GM19397 (cell line): Measurements from ENCODE around the gene LAMC1.

Experiments used
- ATAC-seq: cut with Tn5 transposase; IDR thresholded peaks from one replicate; pipeline ENCODE4 v1.9.1; 2021; ENCODE audit warnings: mild to moderate bottlenecking, moderate library complexity; ENCODE audit not compliant: unreplicated experiment

The LAMC1 gene

DNA sequence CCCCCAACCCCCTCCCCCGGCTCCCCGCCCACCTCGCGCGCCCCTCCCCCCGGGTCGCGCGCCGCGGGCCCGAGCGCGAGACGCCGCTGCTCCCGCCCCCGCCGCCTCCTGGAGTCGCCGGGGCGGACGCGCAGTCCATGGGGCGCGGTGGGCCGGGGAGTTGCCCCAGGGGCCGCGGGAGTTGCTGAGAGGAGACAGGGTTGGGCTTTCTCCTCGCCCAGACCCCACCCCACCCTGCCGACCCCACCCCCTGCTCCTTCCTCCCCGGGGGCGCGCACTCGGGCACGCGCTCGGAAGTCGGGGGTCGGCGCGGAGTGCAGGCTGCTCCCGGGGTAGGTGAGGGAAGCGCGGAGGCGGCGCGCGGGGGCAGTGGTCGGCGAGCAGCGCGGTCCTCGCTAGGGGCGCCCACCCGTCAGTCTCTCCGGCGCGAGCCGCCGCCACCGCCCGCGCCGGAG is at the start of gene LAMC1:
Gene LAMC1 (plus strand): TSS at position 275 of the 455 bp plus-strand sequence. CDS start 297 bp downstream, outside the sequence.
- ATAC-seq, result peak; percentile 34

DNA sequence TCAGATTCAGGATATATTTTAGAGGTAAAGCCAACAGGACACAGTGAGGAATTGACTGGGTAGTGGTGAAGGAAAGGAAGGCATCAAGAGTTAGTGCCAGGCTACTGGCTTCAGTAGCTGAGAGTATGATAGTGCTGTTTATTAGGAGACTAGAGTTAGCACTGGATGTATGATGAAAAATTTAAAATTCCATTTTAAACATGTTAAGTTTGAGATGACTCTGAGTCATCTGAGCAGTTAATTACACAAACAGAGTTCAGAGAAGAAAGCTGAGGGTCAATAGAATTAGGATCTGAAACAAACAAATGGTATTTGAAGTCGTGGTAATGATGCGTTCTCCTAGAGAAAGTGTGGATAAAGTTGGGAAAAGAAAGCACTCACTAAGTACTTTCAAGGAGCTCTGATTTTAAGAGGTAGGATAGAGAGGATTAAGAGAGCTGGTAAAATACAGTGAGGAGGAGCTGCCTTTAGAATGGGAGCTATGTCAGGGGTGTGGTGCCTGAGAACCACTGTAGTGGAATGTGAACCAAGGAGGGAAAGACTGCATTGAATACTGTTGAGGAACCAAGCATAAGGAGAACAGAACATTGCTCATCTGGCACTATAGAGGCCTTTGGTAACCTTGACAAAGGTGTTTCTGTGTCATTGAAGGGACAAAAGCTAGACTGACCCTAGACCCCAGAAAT is 48.6 kb upstream of the LAMC1 start:
- ATAC-seq, result no peak

DNA sequence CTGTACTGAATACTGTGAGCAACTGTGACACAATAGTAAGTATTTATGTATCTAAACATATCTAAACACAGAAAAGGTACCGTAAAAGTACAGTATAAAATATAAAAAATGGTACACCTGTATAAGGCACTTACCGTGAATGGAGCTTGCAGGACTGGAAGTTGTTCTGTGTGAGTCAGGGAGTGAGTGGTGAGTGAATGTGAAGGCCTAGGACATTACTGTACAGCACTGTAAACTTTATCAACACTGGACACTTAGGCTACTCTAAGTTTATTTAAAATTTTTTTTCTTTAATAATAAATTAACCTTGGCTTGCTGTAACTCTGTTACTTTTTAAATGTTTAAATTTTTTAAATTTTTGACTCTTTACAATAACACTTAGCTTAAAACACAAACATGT is 45.7 kb upstream of the LAMC1 start:
- ATAC-seq, result no peak

DNA sequence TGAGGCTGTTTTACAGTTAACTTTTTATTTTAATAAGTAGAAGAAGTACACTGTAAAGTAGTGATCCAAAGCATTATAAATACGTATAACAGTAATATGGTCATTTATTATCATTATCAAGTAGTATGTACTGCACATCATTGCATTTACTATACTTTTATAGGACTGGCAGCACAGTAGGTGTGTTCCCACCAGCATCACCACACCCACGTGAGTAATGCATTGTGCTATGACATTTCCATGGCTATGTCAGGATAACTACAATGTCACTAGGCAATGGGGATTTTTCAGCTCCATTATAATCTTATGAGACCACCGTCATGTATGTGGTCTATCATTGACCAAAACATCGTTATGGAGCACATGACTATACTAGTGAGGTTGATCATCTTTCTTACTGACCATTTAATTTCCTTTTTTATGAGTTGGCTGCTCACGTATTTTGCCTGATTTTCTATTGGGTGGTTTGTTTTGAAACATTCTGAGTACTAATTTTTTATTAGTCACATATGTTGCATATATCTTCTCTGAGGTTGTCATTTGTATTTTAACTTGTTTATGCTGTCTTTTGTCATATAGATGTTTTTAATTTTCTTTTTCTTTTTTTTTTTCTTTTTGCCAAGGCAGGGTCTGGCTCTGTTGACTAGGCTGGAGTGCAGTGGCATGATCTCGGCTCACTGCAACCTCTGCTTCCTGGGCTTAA is 44.9 kb upstream of the LAMC1 start:
- ATAC-seq, result no peak

DNA sequence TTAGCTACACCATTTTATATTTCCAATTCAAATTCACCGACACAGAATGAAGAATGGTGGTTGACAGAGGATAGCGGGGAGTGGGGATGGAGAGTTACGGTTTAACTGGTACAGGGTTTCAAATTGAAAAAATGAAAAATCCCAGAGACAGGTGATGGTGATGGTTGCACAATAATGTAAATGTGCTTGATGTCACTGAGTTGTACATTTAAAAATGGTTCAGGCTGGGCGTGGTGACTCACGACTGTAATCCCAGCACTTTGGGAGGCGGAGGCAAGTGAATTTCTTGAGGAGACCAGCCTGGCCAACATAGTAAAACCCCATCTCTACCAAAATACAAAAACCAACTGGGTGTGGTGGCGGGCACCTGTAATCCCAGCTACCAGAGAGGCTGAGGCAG is 39.1 kb upstream of the LAMC1 start:
- ATAC-seq, result no peak

DNA sequence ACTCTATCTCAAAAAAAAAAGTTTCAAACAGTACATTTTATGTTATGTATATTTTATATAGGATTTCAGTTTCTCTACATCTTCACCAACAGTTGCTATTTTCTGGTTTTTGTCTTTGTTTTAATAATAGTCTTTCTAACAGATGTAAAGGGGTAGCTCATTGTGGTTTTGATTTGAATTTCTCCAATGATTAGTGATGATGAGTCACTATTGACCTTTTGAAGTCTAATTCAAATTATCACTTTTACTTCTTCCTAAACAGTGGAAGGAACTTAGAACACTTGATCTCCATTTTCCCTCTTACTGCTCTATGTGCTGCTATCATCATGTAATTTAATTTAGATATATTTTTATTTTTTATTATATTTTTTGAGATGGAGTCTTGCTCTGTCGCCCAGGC is 38.6 kb upstream of the LAMC1 start:
- ATAC-seq, result no peak

DNA sequence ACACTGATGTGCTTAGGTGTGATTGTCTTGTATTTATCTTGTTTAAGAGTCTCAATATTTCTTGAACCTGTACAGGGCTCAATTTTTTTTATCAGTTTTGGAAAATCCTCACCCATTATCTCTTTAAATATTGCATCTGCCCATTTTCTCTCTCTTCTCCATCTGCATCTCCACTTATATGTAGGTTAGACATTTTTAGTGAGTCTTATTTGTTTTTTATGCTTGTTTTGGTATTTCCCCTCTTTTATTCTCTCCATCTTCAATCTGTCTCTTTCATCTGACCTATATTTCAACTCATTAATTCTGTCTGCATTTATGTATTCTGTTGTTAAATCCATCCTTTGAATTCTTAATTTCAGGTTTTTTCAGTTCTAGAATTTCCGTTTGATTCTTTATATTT is 37.3 kb upstream of the LAMC1 start:
- no peak for ATAC-seq

DNA sequence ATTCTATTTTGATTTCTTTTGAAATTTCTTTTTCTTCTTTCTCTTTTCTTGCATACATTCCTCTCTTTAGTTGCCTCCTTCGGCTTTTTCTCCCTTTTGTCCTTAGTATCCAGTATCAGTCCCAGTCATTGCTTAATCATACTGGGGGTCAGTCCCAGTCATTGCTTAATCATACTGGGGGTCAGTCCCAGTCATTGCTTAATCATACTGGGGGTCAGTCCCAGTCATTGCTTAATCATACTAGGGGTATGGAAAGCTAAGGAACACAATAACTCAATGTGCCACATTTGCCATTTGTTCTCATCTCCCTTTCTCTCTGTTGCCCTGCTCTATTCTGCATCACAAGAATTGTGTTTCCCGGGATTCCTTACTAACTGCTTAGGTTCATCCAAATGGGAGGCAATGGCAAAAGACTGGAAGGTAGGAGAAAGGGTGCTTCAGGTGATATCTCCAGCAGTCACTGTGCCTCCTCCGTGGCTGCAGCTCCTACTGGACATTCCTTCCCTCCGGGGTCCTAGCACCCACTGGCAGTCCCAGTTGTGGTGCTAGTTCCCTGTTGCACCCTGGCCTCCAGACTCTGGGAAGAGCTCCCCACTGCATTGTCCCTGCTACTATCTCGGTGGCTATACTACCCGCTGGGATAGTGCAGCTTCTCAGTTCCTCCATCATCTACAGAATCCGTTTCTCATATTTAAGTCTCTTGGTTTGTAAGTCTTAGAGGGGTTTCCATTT is 32.6 kb upstream of the LAMC1 start:
- no peak for ATAC-seq

DNA sequence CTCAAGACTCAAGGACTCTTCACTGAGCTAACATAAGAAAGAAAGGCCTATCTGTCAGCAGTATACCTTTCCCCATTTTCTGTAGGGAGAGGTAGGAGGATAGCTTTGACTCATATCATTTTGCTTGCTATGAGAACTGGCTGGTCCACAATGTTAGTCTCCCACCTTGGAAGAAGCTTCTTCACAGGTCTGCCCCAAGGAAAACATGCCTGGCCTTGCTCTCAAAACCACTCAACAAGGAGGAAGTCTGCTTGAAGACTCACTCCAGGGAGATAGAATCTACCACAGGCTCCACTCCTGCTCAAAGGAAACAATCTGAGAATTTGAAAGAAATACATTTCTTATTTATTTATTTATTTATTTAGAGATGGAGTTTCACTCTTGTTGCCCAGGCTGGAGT is 29.5 kb upstream of the LAMC1 start:
- no peak for ATAC-seq

DNA sequence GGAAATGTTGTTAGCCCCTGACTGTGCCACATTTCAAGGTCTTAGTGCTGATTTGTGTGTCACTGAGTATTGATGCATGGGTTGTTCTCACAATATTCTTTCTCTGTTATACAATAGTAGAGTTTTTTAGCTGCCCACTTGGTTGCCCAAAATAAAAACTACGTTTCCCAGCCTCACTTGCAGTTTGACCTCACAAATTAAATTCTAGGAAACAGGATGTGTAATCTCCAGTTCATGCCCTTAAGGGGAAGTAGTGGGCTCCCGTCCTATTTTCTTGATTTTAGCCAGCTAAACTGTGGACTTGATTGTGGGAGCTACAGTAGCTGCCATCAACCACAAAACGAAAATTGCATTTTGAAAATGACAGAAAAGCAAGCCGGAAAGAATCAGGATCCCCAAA is 27.3 kb upstream of the LAMC1 start:
- ATAC-seq, result no peak

DNA sequence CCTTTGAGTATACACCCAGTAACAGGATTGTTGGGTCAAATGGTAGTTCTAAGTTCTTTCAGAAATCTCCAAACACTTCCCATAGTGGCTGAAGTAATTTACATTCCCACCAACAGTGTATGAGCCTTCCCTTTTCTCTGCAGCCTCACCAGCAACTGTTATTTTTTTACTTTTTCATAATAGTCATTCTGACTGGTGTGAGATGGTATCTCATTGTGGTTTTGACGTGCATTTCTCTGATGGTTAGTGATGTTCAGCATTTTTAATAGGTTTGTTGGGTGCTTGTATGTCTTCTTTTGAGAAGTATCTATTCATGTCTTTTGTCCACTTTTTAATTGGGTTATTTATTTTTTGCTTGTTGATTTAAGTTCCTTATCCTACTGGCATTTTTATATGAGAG is 26.4 kb upstream of the LAMC1 start:
- no peak for ATAC-seq

DNA sequence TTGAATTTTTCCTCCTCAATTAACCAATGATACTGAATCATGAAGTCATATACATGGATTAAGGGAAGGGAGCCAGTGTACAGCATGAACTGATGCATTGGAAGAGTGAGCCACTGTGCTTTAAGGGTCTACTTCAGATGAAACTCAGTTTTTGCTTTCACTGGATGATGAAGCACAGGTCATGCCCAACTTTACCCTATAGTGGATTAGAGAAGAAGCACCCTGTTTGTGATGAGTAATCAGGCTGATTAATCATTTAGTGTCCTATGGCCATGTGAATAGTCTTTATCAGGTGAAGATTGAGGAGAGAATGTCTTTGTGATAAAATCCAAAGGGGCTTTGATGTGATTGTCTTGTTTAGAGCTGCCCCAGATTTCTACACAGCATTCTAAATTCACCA is 24.7 kb upstream of the LAMC1 start:
- ATAC-seq, result no peak

DNA sequence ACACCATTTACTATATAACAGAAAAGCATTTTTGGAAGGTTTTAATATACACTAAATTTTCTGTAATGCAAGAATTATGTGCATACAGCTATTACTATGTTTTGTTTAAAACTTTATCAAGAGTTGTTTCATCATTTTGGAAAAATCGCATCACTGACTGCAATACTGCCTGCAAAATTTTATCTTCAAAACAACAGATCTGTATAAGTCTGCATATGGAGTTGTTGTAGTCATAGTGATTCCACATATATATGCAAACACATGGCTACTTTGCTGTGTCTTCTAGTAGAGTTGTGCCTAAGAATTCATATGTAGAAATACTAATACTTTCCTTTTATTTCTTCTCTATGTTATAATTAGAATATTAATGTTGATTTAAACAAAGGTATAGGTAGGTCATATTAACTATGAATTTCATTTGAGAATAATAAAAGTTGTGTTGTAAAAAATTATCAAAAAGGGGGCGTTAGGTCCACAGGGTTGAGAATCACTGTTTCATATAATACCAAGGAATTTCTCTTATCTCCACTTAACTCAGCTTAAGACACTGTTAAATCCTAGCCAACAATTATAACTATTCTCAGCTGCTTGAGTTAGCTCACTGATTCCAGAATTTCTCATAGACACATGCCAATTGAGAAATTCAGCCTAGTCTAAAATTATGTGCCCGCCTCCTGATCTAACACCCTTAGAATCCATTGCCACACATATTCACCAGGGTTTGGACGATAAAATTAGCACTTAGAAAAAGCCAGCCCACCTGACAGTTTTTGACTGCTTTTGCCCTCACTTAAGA is 22.9 kb upstream of the LAMC1 start:
- ATAC-seq, result no peak

DNA sequence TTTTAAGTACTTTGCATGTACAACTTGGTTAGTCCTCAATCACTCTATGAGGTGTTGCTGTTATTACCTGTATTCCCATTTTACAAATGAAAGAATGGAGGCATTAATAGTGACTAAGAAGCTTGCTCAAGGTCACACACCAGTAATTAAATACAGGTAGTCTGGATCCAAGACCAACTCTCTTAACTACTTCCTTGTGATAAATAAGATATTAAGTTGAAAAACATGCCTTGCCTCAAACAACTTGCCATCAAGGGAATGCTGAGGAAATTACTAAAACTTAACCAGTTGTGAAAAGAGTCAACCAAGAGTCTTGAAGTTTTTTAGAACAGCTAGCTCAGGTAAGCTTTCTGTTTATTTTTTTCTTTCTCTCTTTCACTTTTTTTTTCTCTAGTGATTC is 21.0 kb upstream of the LAMC1 start:
- ATAC-seq, result no peak

DNA sequence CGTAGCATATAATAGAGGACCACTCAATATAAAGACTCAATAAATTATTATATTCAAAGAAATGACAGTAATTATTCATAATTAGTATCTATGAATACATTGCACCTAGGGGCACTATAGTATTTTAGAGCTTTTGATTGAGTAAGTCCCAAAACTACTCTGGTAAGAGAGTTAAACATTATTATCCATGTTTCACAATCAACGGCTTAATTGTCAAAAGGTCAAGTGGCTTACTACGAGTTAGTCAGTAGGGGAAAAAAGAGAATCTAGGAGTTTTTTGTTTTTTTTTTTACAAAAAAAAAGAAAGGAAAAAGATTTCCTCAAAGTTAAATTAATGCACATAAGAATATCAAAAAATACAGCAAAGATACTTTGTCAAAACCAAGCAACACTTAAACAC is 20.4 kb upstream of the LAMC1 start:
- no peak for ATAC-seq

DNA sequence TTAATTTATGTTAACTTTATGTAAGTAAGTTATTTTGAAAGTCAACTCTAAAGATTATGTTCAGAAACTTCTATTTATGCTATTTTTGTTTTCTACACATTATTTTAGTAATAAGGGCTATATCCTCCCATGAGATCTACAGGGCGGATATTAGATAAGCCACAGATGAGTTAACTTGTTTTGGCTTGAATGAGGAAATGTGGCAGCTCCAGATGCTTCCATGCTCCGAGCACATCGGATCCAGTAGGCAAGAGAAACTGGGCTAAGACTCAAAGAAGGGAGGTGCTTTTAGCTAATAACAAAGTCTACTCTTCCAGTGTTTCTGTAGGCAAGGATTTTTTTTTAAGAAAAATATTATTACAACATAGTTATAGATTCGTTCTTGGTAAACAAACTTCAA is 20.0 kb upstream of the LAMC1 start:
- no peak for ATAC-seq

DNA sequence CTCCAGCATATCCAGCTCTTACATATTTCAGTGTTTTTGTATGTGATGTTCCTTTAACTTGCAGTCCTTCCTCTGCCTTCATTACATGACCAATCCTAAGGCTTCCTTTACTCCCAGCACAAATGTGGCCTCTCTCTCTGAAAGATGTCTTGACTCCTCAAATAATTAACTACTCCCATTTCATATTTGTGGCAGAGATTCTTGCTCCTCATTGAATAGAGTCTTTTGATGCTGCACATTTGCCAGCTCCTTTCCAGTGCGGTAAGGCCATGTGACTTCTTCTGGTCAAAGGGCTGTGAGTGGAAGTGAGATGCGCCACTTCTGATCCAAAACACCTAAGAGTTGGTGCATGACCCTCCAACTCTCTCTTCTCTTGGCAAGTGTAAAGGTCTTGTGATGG is 19.1 kb upstream of the LAMC1 start:
- no peak for ATAC-seq

DNA sequence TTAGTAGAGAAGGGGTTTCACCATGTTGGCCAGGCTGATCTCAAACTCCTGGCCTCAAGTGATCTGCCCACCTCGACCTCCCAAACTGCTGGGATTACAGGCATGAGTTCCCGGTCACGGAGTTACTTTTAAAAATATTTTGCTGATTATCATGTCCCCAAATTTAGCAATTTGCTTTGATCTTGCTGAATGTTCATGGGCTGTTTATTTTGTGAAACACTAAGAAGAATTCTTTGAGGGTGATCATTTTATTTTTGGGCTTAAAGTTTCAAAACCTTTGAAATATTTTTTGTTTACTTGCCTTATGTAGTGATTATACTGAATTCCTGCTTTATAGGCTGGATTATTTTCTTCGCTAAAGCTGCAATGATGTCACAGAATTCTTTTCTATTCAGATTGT is 11.4 kb upstream of the LAMC1 start:
- ATAC-seq, result no peak

DNA sequence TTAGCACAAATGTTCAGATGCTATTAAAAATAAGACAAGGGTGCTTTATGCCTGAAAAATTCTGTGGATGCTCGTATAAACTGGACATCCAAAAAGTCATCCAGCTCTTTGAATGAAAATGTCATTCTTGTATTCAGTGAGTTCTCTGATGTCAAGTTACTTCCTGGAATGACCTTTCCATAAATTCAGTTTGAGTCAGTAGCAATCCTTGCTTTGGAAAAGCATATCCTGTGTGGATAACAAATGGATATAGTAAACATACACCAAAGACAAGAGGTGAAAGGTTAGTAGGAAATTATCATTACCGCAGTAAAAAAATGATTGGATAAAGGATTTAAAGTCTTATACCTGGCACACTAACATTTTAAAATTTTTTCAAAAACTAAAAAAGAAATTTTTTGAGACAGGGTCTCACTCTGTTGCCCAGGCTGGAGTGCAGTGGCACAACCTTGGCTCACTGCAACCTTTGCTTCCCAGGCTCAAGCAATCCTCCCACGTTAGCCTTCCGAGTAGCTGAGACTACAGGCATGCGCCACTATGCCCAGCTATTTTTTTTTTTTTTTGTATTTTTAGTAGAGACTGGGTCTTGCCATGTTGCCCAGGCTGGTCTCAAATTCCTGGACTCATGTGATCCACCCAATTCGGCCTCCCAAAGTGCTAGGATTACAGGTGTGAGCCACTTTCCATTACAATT is 10.8 kb upstream of the LAMC1 start:
- ATAC-seq, result no peak

DNA sequence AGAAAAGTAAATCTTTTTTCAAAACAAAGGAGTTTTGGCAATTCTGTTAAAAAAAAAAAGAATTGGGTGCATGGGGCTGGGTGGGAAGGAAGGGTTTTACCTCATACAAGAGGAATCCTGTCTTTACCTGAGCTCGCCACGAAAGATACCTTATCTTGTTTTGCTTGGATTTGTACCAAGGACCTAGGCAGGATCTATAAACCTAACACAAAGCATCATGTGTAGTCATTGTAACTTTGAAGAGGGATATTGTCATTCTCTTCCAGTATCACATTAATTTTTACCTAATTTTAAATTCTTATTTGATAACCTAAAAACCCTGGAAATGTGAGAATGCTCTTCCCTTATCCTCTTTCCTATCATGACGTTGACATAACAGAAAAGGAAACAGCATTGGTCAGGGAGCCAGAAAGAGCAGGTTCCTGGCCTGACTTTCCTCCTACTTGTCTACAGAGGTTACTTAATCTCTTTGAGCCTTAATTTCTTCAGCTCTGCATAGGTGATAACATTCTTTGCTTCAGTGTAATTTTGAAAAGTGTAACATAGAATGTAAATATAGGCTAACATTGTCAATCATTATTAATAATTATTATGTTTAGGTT is 4.0 kb upstream of the LAMC1 start:
- ATAC-seq, result no peak
